K562 (cell line): ENCODE results near the gene SLC13A3. TPM values are rescaled to one million over a fixed set of nuclear protein-coding genes. Genes with fewer than 3 reads are reported as not detected.

Experiments
- ATAC-seq: fragments of 200-7000 bp; cut with Tn5 transposase; 3 replicates; pipeline ENCODE4 v1.9.1; 2020; ENCODE audit warnings: moderate library complexity
- BruUV-seq: library from RNA; stranded (reverse); fragments of 400-500 nt; replicated peaks from 2 replicates; lab custom pipeline; 2021; lab: Mats Ljungman, UMichigan
- CTCF ChIA-PET: fragments of 300-600 bp; formaldehyde crosslinking; extraction: SDS; loops from one replicate; lab custom pipeline; 2021; ENCODE audit warnings: low intra/inter-chr PET ratio; lab: Yijun Ruan, JAX
- POLR2A ChIA-PET: fragments of 300-600, 350-650 bp; sonication (Branson Sonifier 250); formaldehyde crosslinking; extraction: SDS; loops from one replicate; lab custom pipeline; 2021; ENCODE audit warnings: antibody characterized with exemption, inconsistent platforms; lab: Yijun Ruan, JAX
- DNase-seq, 4 experiments: peaks; one replicate each; pipeline versions ENCODE4 v3.0.0 to v3.0.0-alpha.2; 2011 to 2018; ENCODE audit warnings: low spot score in 3 of 4, mixed read lengths in 3 of 4; ENCODE audit errors: extremely low read depth in 1 of 4
- FAIRE-seq: peaks from 2 replicates; lab custom pipeline; 2011; peaks lifted over from hg19 to GRCh38; lab: Jason Lieb, UNC
- H2AFZ ChIP-seq: 2 replicates; pipeline ENCODE4 v1.6.0; 2011; ENCODE audit warnings: low read depth, low read length, control low read depth, inconsistent platforms
- H3K27ac ChIP-seq: fragments of 200-600 bp; 3 replicates; pipeline ENCODE4 v1.8.0; 2011; ENCODE audit warnings: low read depth, mild to moderate bottlenecking, control low read depth, inconsistent platforms, low read length, moderate library complexity, mixed read lengths; ENCODE audit errors: extremely low read depth
- H3K27me3 ChIP-seq, 2 experiments: fragments of 300-600 bp in 1 of 2; 2 replicates in 1 of 2; 3 replicates in 1 of 2; pipeline versions ENCODE4 v1.6.0 to v1.8.0; 2011; ENCODE audit warnings: inconsistent platforms in 2 of 2, low read length in 2 of 2, mild to moderate bottlenecking in 1 of 2, mixed read lengths in 1 of 2, moderate library complexity in 1 of 2; ENCODE audit not compliant: control insufficient read depth in 2 of 2, insufficient read depth in 2 of 2
- H3K36me3 ChIP-seq: fragments of 300-600 bp; 3 replicates; pipeline ENCODE4 v1.8.0; 2011; ENCODE audit warnings: mild to moderate bottlenecking, low read length, inconsistent platforms; ENCODE audit not compliant: control insufficient read depth, insufficient read depth
- H3K4me1 ChIP-seq, 2 experiments: fragments of 200-600 bp in 1 of 2; replicated peaks in 1 of 2; 2 replicates in 1 of 2; 3 replicates in 1 of 2; pipeline versions ENCODE4 v1.5.1 to v1.8.0; 2011; ENCODE audit warnings: inconsistent platforms in 2 of 2, low read length in 2 of 2, mild to moderate bottlenecking in 1 of 2, mixed read lengths in 1 of 2, moderate library complexity in 1 of 2; ENCODE audit not compliant: control insufficient read depth in 2 of 2, insufficient read depth in 2 of 2
- H3K4me2 ChIP-seq: 2 replicates; pipeline ENCODE4 v1.6.1; 2011; ENCODE audit warnings: low read length, control low read depth, inconsistent platforms, mixed read lengths; ENCODE audit not compliant: insufficient read depth
- H3K4me3 ChIP-seq: fragments of 200-600 bp; sonication (generic), shearing (Covaris generic); 2 replicates; pipeline ENCODE4 v1.5.1; 2016; ENCODE audit warnings: control low read depth, inconsistent platforms
- H3K79me2 ChIP-seq: fragments of 200-600 bp; 3 replicates; pipeline ENCODE4 v1.8.0; 2011; ENCODE audit warnings: low read length, inconsistent platforms; ENCODE audit not compliant: control insufficient read depth, insufficient read depth
- H3K9ac ChIP-seq, 2 experiments: 2 replicates each; pipeline versions ENCODE4 v1.6.0 to v1.6.1; 2011; ENCODE audit warnings: low read depth in 2 of 2, low read length in 2 of 2, control low read depth in 1 of 2, inconsistent platforms in 1 of 2, mild to moderate bottlenecking in 1 of 2, mixed read lengths in 1 of 2; ENCODE audit not compliant: insufficient read depth in 1 of 2
- H3K9me1 ChIP-seq: one replicate; pipeline ENCODE4 v1.6.0; 2011; ENCODE audit warnings: inconsistent platforms, mild to moderate bottlenecking, low read length, moderate library complexity; ENCODE audit not compliant: control insufficient read depth, insufficient read depth
- H3K9me3 ChIP-seq: replicated peaks from 2 replicates; pipeline ENCODE4 v1.5.1; 2011; ENCODE audit warnings: low read depth, low read length, inconsistent platforms; ENCODE audit not compliant: control insufficient read depth, insufficient read depth
- H4K20me1 ChIP-seq: replicated peaks from 2 replicates; pipeline ENCODE4 v1.6.1; 2011; ENCODE audit warnings: low read length, inconsistent platforms, mixed read lengths; ENCODE audit not compliant: control insufficient read depth, insufficient read depth
- ESRRA ChIP-seq: fragments of 450-650 bp; IDR thresholded peaks from 2 replicates; pipeline ENCODE4 v1.6.1; 2014; ENCODE audit warnings: low read depth, mild to moderate bottlenecking, moderate library complexity, borderline replicate concordance
- HNRNPK ChIP-seq: fragments of 200-400 bp; formaldehyde crosslinking; IDR thresholded peaks from one replicate; pipeline ENCODE4 v1.6.1; 2018; ENCODE audit warnings: mild to moderate bottlenecking, low read depth, low read length; ENCODE audit not compliant: poor library complexity, severe bottlenecking
- NFE2 ChIP-seq: IDR thresholded peaks from 2 replicates; pipeline ENCODE4 v1.6.1; 2014; ENCODE audit warnings: antibody characterized with exemption, low read depth
- NKRF ChIP-seq: fragments of 450-650 bp; IDR thresholded peaks from 2 replicates; pipeline ENCODE4 v1.6.1; 2016; ENCODE audit warnings: borderline replicate concordance
- PTTG1 ChIP-seq: fragments of 450-650 bp; IDR thresholded peaks from 2 replicates; pipeline ENCODE4 v1.6.1; 2016; ENCODE audit warnings: low read depth, mild to moderate bottlenecking, missing genetic modification characterization, missing compliant biosample characterization
- RB1 ChIP-seq: fragments of 450-650 bp; IDR thresholded peaks from 2 replicates; pipeline ENCODE4 v1.6.1; 2017; ENCODE audit warnings: low read depth, mild to moderate bottlenecking
- SP1 ChIP-seq: sonication (generic); formaldehyde crosslinking; IDR thresholded peaks from 2 replicates; pipeline ENCODE4 v1.8.1; 2022; ENCODE audit warnings: mild to moderate bottlenecking, missing genetic modification reagents
- THRAP3 ChIP-seq: fragments of 450-650 bp; IDR thresholded peaks from 2 replicates; pipeline ENCODE4 v1.6.1; 2016; ENCODE audit warnings: mild to moderate bottlenecking, inconsistent platforms, borderline replicate concordance
- ZBTB17 ChIP-seq: fragments of 450-650 bp; formaldehyde crosslinking; IDR thresholded peaks from 2 replicates; pipeline ENCODE4 v1.4.0; 2020; ENCODE audit warnings: mild to moderate bottlenecking
- ZNF239 ChIP-seq: fragments of 250-450 bp; sonication (Bioruptor Pico); IDR thresholded peaks from 2 replicates; pipeline ENCODE4 v1.4.0; 2020; ENCODE audit warnings: mild to moderate bottlenecking
- ZNF324 ChIP-seq: fragments of 250-450 bp; sonication (Bioruptor Pico); IDR thresholded peaks from 2 replicates; pipeline ENCODE4 v1.4.0; 2020; ENCODE audit warnings: mild to moderate bottlenecking
- ZNF589 ChIP-seq: fragments of 200-800 bp; sonication (Bioruptor generic); IDR thresholded peaks from 2 replicates; pipeline ENCODE4 v1.6.1; 2016; ENCODE audit warnings: low read depth, missing genetic modification characterization, missing compliant biosample characterization
- WGBS: fragments of 100-300 bp; shearing (Covaris generic); methylation state at CpG from one replicate; pipeline ENCODE4 v1.1.6; 2016; ENCODE audit warnings: low coverage, mixed read lengths; ENCODE audit not compliant: insufficient coverage; ENCODE audit errors: missing lambda C conversion rate; 5-methylcytosine and 5-hydroxymethylcytosine counted together
- in situ Hi-C: fragments of 300-500 bp; cut with MboI; formaldehyde crosslinking; loops from 4 replicates; pipeline ENCODE4 v1.15.0; 2018; ENCODE audit warnings: inconsistent platforms, mixed read lengths
- intact Hi-C: fragments of 100-400 bp; cut with micrococcal nuclease; formaldehyde crosslinking; loops from 2 replicates; pipeline ENCODE4 v1.14.2; 2022
- polyA plus RNA-seq, 8 experiments: library from polyadenylated mRNA; depleted of rRNA in 4 of 8; stranded (reverse) in 5 of 8; unstranded in 3 of 8; fragments of >200 nt; fragmentation: Nextera tagmentation in 2 of 8; fragmentation: Illumina TruSeq in 1 of 8; extraction: Ambion mirVana in 2 of 8; extraction: Trizol in 1 of 8; gene quantifications; 2 replicates each; pipeline versions ENCODE4 v1.2.1 to v1.2.3, GENCODE V29; 2011 to 2014; ENCODE audit warnings: inconsistent platforms in 1 of 8, missing spikeins in 1 of 8
- total RNA-seq, 7 experiments: library from RNA; depleted of rRNA in 6 of 7; stranded (reverse); fragments of >200 nt in 6 of 7; fragmentation: Illumina TruSeq in 2 of 7; extraction: Trizol in 2 of 7; gene quantifications; 2 replicates each; pipeline versions ENCODE4 v1.2.1 to v1.2.3, GENCODE V29; 2011 to 2021; ENCODE audit warnings: low replicate concordance in 1 of 7

The SLC13A3 gene
- total and polyA plus RNA-seq, 9 of the 15 experiments (the other 6 are each of a cell fraction or from before 2014, with no cell fraction given): 5.5 to 16.4 (median 8.5) TPM

GRCh38 chr20:46634528-46634927 lies 16.7 kb downstream of the SLC13A3 start:
- TF ChIP-seq NKRF: no peak
- TF ChIP-seq SP1 (CRISPR knock-in tag): no peak
- no peak for TF ChIP-seq RB1
- TF ChIP-seq PTTG1: no peak
- no peak for TF ChIP-seq ZNF589 (CRISPR knock-in tag)
- no peak for TF ChIP-seq HNRNPK
- TF ChIP-seq ZNF239 (CRISPR knock-in tag): no peak
- peak; percentile 62 for TF ChIP-seq NFE2
- no peak for TF ChIP-seq ZBTB17 (CRISPR knock-in tag)
- TF ChIP-seq ZNF324 (CRISPR knock-in tag): no peak
- TF ChIP-seq ESRRA: 0 out of 2 replicates have a peak, but pooled peaks have one; percentile 39
- no peak for TF ChIP-seq THRAP3
- Histone ChIP-seq H3K4me1 (peaks cover 9 to 19% of the 10 kb centered on the region in 2 experiments; a peak in 4 of 5 replicates), H3K27me3 (no peaks in the 10 kb centered on the region), H3K27ac (peak overlapping the region; percentile 27; the same call in 1 of the 3 replicates), H3K9ac (0 out of 4 replicates have a peak overlapping the region, but pooled peaks of 1 of the 2 experiments have one; percentile 57), H3K36me3 (no peaks in the 10 kb centered on the region), H4K20me1 (no peaks in the 10 kb centered on the region), H2AFZ (no peak overlapping the region), H3K9me3 (no peaks in the 10 kb centered on the region), H3K9me1 (no peaks in the 10 kb centered on the region), H3K4me3 (no peak overlapping the region), H3K4me2 (no peak overlapping the region), H3K79me2 (no peaks in the 10 kb centered on the region)
- CTCF ChIA-PET: no interaction called here
- in situ Hi-C loops: no loop called here
- WGBS: 48% methylated on average over 6 of the region's 6 CpGs
- ATAC-seq: peak; percentile 29; the same call in 2 of the 3 replicates
- FAIRE-seq: no peak
- DNase-seq: peak in 1 of 4 experiments; percentile 11
- intact Hi-C loops: no loop called here
- POLR2A ChIA-PET: interaction anchor here (1.2 kb wide), 1 partner anchor 13 kb away, joined by 3 read pairs; no protein-coding TSS in a partner anchor
- BruUV-seq: no TSS peak
